ENCODE data around the gene MYO7A.

The MYO7A gene

DNA sequence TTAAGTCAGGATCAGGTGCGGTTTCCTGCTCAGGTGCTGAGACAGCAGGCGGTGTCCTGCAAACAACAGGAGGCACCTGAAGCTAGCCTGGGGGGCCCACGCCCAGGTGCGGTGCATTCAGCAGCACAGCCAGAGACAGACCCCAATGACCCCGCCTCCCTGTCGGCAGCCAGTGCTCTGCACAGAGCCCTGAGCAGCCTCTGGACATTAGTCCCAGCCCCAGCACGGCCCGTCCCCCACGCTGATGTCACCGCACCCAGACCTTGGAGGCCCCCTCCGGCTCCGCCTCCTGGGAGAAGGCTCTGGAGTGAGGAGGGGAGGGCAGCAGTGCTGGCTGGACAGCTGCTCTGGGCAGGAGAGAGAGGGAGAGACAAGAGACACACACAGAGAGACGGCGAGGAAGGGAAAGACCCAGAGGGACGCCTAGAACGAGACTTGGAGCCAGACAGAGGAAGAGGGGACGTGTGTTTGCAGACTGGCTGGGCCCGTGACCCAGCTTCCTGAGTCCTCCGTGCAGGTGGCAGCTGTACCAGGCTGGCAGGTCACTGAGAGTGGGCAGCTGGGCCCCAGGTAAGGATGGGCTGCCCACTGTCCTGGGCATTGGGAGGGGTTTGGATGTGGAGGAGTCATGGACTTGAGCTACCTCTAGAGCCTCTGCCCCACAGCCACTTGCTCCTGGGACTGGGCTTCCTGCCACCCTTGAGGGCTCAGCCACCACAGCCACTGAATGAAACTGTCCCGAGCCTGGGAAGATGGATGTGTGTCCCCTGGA is at the start of gene MYO7A:
TSS of gene MYO7A (plus strand) at position 327 of the 772 bp plus-strand sequence. CDS start 2,389 bp downstream, outside the sequence.
- DNase-seq (ENCODE audit: low read depth in 3 of 3, low spot score in 1 of 3): no peak

DNA sequence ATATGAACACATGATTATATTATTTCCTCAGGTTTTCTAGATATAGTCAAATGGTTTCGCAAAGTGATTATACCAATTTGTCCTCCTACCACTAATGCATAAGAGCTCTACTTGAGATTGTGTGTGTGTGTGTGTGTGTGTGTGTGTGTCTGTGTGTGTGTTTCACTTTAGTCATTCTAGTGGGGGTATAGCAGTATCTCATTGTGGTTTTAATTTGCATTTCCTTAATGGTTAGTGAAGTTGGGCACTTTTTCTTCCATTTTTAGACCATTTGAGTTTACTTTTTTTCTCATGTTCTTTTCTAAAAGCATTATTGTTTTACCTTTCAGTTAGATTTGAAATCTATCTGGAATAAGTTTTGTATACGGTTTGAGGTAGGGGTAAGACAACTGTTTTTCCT is 48.4 kb upstream of the MYO7A start:
- DNase-seq (ENCODE audit: low read depth in 3 of 3, low spot score in 1 of 3): no peak

DNA sequence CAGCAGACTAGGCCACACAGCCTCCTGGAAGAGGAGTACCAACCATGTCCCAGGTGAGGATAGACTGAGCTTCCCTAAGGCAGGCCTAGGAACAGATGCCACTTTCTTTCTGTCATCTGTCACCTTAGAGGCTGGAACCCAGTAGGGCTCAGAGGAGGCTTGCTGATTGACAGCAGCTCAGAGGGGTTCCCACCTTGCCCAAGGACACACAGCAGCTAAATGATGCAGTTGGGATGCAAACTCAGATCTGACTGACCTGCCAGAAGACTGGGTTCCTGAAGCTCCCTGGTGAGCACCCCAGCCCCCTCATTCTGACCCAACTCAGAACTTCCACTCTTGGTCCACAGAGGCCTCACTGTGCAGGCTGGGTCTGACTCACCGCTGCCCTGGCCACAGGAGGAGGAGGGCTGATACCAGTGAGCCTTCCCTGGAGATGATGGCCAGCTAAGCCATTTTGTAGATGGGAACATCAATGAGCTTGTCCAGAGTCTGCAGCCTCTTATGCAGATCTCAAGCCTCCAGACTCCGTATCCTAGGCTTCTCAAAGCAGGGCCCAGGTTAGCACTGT is 47.3 kb upstream of the MYO7A start:
- DNase-seq (ENCODE audit: low read depth in 3 of 3, low spot score in 1 of 3): no peak

DNA sequence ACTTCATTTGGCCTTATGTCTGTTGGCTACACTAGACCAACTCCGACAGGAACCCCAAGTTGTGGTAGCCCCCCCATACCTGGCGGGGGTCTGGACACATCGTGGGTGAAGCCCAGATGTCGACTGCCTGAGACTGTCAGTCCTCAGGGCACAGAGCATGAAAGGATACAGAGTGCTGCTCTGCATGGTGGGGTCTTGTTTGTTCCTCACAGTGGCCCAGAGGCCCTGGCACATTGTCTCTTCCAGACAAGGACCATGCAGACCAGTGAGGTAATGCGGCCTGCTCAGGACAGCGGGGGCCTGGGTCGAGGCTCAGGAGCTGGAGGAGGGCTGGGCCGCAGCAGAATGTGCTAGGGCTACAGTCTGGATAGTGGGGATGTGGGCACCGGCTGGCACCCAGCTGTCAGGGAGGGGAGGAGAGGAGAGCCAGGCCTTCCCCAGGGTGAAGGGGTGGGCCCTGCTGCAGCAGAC is 46.6 kb upstream of the MYO7A start:
- no peak for DNase-seq (ENCODE audit: low read depth in 3 of 3, low spot score in 1 of 3)

DNA sequence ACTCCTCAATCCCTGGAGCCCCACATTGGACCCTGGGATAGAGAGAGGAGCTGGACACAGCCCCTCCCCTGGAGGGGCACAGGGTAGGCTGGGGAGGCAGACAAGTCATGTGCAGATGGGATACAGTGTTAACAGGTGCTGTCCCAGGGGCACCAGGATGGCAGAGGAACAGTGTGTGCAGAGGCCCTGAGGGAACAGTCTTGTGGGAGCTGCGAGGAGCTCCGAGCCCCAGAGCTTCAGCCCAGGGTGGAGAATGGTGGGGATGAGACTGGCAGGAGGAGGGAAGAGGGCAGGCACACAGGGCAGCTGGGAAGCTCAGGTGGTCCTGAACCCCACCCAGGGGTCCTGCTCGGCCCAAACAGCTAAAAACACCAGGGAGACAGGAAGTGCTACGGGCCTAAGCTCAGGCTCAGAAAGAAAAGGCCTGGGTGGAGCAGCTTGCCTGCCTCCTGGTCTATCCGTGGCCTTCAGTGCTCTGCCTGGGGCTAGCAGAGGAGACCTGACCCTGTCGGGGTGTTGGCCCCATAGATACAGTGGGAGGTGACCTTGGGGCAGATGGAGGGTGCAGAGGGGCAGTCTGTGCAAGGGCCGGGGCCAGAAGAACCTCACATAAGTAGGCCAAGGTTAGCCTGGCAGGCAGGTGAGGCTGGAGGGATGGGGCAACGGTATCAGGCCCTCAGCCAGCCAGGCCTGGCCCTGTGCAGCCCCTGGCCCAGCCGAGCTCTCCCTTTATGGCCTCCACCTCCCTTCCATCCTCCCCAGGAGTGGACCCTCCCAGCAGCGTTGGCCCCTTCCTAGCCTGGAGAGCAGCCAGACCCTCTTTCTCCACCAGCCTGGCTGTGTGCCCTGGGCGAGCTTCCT is 45.8 kb upstream of the MYO7A start:
- DNase-seq (ENCODE audit: low read depth in 3 of 3, low spot score in 1 of 3): no peak

DNA sequence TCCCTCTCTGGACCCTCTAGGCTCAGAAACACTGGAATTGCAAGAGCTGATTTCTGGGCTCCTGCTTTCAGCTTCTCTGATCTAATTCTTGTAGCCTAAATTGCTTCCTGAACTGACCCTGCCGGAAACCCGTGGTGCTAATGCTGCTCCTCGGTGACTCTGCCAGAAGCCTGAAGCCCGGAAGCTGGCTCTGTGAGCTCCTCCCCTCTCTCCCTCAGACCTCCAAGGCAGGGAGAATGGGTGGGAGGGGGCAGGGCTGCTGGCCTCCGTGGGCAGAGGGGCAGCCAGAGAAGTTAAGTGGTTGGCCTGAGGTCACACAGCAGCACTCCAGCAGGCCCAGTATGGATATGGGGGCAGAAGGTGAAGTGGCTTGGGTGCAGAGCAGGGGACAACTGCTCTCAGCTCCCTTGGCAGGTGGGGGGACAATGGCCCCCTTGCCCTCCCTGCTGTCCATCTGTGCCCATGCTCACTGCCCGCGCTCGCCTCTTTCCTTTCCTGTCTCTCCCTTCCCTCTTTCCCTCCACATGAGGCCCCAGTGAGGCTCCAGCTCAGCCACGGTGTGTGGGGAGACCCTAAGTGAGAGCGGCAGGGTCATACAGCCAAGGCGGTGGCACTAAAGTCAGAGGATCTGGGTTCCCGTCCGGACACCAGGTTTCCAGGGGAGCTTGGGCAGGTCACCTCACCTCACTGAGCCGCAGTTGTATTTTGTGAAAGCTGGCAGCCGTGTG is 45.0 kb upstream of the MYO7A start:
- DNase-seq (ENCODE audit: low read depth in 3 of 3, low spot score in 1 of 3): peak in 1 of 3 donors; percentile 15

DNA sequence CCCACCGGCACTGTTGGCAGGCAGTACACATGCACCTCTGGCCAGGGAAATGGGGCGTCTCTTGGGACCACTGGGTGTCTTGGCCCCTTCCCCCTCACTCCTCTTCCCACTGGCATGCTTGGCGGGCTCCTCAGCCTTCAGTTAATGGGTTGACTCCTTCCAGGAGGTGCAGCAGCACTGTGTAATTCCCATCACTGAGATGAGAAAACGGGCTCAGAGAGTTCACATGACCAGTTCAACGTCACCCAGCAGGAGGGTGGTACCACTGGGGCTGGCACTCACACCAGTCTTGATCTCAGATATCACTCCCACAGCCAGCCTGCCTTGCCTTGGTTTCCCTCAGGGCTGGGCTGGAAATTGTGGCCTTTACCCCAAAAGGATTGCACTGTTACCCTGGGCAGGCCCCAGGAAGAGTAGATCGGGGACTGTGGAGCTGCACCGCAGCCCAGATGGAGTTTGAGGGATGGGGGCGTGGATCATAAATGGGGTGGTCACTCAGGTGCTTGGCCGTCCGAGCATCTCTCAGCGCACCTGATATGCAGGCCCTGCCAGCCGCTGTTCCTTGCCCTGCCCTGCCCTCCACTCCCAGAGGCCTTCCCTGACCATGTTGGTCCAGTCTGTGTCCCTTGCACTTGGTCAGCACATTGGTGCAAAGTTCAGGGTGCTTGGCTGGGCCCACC is 44.3 kb upstream of the MYO7A start:
- no peak for DNase-seq (ENCODE audit: low read depth in 3 of 3, low spot score in 1 of 3)

DNA sequence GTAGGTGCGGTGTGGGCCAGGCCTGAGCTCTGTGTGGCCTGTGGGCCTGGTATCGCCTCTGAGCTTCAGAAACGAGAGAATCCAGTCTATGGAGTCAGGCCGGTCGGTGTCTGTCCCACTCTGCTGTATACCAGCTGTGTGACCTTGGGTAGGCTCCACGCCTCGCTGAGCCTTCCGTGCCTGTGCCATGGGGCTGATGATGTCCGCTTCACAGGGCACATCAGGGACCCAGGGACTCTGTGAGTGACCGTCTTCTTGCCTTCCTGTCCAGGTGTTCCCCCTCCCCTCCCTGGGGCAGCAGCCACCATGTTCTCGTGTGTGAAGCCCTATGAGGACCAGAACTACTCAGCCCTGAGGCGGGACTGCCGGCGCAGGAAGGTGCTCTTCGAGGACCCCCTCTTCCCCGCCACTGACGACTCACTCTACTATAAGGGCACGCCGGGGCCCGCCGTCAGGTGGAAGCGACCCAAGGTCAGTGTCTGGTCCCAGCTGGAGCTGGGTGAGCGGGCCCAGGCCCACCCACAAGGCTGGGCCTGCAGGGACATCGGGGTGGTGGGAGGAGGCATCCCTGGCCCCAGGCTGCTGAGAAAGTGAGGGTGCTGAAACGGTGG is 43.4 kb upstream of the MYO7A start:
- no peak for DNase-seq (ENCODE audit: low read depth in 3 of 3, low spot score in 1 of 3)

DNA sequence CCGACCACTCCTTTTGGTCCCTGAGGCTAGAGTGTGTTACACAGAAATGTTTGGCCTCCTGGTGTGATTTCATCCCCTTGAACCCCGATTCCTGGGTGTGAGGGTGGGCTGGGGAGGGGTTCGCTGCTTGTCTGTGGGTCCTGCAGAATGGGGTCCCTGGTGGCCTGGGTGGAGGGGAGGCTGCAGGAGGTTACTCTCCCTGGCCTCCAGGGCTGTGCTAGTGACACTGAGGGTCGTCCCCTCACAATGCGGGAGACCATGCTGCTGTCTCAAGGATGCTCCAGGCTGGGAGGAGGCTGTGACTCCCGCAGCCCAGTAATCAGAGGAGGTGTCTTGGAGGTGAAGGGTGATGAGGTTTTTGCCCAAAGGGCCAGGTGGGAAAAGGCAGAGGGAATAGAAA is 42.4 kb upstream of the MYO7A start:
- DNase-seq (ENCODE audit: low read depth in 3 of 3, low spot score in 1 of 3): no peak

DNA sequence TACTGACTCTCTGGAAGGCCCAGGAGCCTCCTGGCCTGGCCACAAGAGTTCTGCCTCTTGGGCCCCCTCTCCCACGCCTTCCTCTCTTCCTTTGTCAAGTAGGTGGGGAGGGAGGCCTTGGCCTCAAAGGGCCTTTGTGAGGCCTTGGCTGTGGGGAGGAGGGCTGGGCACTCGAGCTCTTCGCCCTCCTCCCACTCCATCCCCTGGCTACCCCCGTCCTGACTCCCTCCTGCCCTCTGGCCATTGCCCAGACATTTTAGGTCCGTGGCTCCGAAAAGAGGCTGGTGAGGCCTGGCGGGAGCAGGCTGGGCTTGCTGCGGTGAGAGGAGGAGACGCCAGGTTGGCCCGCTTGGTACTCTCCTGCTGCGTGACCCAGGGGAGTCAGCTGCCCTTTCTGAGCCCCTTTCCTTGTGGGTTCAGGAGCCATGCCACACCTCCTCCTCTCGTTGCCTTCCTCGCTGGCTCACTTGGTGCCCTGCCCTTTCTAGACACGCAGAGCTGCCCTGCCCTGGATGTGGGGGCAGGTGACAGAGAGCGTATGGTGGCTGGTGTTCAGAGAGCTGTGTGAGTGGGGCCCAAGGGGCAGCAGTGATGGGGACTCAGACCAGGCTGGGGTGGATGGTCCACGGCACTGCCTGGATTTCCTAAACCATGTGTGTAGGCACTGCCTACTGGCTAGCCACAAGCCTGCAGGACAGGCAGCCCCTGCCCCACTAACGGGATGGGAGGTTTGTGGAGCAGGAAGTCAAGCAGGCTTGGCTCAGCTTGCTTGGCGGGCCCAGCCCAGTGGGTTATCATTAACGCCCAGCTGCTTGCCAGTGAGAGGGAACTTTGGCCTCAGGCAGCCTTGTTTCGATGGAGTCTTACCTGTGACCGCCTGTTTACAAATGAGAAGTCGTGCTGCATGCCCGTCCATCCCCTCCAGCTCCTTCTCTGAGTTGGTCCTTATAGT is 41.2 kb upstream of the MYO7A start:
- DNase-seq (ENCODE audit: low read depth in 3 of 3, low spot score in 1 of 3): no peak

DNA sequence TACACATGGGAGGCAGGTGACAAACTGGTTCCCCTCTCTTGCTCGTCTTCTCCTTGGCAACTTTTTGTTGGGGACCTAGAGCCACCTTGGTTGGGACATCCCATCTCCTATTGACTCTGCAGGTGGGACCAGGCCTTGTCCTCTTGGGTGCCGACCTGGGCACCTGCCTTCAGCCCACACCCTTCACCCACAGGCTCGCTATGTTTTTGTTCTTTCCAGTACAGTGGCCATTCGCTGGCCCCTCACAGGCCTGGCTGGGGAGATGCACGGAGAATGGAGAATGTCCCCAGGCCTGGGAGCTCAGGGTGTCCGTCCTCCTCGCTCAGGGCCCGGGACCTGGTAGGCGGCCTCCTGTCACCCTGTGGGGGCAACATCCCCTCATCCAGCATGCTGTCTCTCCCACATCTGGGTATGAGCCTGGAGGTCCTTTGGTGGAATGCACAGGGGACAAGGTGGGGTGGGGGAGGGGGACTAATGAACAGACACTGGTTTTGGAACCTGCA is 40.3 kb upstream of the MYO7A start:
- DNase-seq (ENCODE audit: low read depth in 3 of 3, low spot score in 1 of 3): no peak

DNA sequence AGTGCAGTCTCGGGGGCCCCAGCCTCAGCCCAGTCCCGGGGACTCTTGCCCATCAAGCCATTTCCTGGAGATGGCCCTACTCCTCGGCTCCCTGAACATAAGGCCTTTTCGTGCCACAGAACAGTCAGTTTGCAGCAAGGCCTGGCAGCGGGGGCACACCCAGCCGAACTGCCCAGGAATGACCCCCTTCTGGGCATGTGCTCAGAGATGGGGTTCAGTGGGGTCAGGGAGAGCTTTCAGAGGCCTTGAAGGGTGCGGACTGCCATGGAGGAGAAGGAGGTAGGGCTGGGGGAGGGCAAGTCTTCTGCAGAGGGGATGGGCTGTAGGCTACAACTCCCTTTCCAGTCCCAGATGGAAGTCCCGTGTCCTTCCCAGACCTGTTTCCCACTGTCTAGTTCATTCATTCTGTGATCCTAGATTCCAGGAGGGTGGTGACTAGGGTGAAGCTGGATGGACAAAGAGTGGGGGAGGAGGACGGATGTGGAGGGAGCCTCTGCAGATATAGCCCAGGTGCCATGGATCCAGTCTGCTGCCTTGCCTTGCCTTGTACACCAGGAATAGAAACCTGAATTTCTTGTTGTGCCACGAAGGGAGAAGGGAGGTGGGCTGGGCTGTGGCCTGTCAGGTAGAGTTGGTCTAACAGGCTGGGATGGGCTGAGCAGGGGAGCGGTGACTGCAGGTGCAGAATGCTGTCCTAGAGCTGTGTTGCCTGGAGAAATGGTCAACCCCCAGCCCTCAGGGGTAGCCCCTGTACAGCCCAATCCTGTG is 39.6 kb upstream of the MYO7A start:
- no peak for DNase-seq (ENCODE audit: low read depth in 3 of 3, low spot score in 1 of 3)

DNA sequence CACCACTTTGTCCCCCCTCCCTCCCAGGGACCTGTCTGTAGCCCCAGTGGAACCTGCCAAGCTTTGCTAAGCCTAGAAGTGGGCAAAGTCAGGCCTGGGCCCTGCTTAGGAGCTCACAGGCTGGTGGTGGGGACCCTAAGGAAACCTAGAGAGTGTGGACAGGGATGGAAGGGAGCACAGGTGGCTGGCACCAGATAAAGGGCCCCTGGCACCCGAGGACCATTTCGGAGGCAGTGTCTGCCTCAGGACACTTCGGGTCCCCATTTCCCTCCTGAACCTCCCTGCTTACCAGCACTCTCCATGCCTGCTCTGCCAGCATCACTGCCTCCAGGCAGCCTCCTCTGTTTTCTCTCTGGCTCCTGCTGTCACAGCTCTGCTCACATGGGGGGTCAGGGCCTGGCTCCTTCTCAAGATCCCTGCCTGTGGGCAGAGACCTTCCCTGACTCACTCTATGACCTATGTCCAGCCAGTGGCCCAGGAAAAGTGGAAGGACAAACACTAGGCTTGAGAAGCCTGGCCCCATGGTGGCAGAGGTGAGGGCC is 39.0 kb upstream of the MYO7A start:
- no peak for DNase-seq (ENCODE audit: low read depth in 3 of 3, low spot score in 1 of 3)

DNA sequence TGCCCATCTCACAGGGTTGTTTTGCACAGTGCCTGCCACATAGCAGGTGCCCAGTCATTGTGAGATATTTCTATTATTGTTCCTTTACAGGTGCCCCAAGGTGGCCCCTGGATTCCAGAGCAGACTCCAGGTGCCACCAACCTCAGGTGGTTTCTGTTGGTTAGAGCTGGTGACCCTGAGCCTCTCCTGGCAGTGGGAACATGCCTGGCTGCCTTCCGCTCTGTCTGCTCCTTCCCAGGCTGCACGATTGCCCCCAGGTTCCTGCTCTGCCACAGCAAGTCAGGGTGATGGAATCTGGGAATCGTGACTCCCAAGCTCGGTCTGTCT is 38.0 kb upstream of the MYO7A start:
- DNase-seq (ENCODE audit: low read depth in 3 of 3, low spot score in 1 of 3): no peak

DNA sequence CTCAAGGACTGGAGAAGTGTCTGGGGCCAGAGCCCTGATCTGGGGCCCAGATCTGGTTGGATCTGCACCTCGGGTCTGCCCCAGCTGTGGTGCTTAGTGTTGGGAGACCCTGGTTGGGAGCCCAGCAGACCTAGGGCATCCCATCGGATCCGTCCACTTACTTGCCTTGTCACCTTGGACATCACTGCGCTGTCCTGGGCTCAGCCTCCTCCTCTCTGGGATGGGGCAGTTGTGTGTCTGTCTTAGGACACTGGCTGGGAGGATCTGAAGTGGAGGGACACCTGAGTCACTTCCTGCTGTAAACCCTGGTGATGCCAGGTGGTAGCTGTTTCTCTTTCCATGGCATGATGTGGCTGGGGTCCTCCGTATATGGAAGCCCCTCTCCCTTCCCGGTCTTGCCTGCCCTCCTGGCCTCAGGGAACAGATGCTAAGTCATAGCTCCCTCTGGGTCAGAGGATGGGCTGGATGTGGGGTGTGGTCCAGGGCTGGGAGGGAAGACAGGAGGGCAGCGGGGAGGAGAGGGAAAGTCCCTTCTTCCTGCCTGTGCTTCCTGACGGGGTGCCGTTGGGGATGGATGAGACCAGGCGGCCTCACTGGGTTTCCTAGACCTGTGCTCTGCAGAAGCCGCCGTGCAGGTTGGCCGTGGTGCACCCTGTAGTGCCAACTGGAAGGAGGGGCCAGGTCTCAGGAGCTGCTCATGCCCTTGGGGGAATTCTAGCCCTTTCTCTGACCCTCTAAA is 37.5 kb upstream of the MYO7A start:
- no peak for DNase-seq (ENCODE audit: low read depth in 3 of 3, low spot score in 1 of 3)

DNA sequence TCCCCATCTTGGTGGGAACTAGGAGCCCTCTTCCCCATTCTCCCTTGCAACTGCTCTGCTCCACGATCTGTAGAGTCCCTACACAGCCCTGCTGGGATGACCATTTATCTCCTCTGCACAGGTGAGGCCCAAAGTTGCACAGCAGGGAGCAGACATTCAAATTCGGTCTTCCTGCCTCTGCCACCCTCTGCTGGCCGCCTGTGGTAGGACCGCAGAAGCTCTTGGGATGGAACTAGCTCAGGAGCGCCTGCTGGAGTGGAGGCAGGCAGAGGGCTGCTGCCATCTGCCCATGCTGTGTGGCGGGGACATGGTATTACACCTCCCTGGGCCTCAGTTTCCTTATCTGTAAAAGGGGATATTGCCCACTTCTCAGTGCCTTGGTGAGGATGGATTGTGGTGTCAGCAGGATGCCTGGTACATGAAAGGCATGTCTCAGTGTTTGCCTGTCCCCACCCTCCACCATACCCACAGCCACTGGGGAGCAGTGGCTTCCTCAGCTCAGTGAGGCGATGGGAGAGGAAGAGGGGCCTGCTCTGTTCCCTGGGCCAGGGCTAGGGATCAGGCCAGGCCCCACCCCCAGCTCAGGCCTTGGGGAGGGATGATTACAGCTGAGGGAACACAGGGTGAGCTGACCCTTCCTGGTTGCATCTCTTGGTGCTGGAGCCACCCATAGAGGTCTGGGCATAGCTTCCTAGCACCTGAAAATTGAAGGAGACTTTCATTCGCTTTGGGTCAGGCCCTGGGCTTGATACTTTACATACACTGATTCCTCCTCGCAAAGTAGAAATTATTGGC is 36.7 kb upstream of the MYO7A start:
- DNase-seq (ENCODE audit: low read depth in 3 of 3, low spot score in 1 of 3): peak; percentile 26 to 69 (median 53)

DNA sequence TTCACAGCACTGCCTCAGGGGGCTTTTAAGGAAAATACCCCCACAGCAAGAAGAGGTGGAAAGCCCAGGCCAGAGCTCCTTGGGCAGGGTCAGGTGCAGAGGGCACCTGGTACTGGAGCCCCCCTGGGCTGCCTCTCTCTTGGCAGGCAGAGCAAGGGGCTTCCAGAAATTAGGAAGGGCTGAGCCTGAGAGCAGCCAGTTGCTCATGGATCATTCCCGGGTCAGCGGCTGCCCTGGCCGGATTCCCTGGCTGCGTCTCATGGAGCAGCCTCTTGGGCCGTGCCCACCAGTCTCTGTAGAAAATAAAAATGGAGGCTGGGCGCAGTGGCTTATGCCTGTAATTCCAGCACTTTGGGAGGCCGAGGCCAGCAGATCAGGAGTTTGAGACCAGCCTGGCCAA is 35.7 kb upstream of the MYO7A start:
- DNase-seq (ENCODE audit: low read depth in 3 of 3, low spot score in 1 of 3): no peak

All from stimulated activated CD4-positive, alpha-beta T cell treated with anti-CD3 and anti-CD28 coated beads, TNF-alpha, amount 100 ng/mL, for 1 hour (primary cell).